HG03571 (cell line): Measurements from ENCODE around the gene OR2A1.
"Not testable (repeated sequence)": the region's sequence is repeated elsewhere in the genome, so short reads cannot be mapped to it uniquely, and the experiment has no call there.

Experiments
- ATAC-seq: cut with Tn5 transposase; IDR thresholded peaks from one replicate; pipeline ENCODE4 v1.9.1; 2021; ENCODE audit not compliant: unreplicated experiment

The OR2A1 gene

GRCh38 chr7:144323359-144323758, 11.1 kb downstream of the OR2A1 start:
- not testable (repeated sequence) for ATAC-seq

GRCh38 chr7:144325868-144326267, 13.6 kb downstream of the OR2A1 start:
- ATAC-seq: not testable (repeated sequence)

GRCh38 chr7:144330044-144330443, 17.8 kb downstream of the OR2A1 start:
- not testable (repeated sequence) for ATAC-seq

GRCh38 chr7:144331221-144331995, 19.2 kb downstream of the OR2A1 start:
- not testable (repeated sequence) for ATAC-seq

GRCh38 chr7:144331996-144332288, 19.7 kb downstream of the OR2A1 start:
- not testable (repeated sequence) for ATAC-seq

- ATAC-seq: peak; percentile 35
These were observed 36.4 kb downstream of the OR2A1 start for GRCh38 chr7:144348625-144349024.

GRCh38 chr7:144351667-144352066, 39.4 kb downstream of the OR2A1 start:
- ATAC-seq: not testable (repeated sequence)

- ATAC-seq: peak; percentile 77
These were observed 43.1 kb downstream of the OR2A1 start, which contains the start of gene ARHGEF5 for GRCh38 chr7:144355176-144355822. Gene ARHGEF5 (plus strand): TSS chr7:144355402. CDS start chr7:144362670, 7,268 bp downstream.

GRCh38 chr7:144356185-144356584, 44.0 kb downstream of the OR2A1 start:
- ATAC-seq: not testable (repeated sequence)

- ATAC-seq: not testable (repeated sequence)
These were observed 44.6 kb downstream of the OR2A1 start for GRCh38 chr7:144356860-144357259.

GRCh38 chr7:144362061-144362460, 49.8 kb downstream of the OR2A1 start:
- ATAC-seq: not testable (repeated sequence)

- not testable (repeated sequence) for ATAC-seq
These were observed 53.3 kb downstream of the OR2A1 start for GRCh38 chr7:144365523-144365922.

GRCh38 chr7:144367250-144367649, 55.0 kb downstream of the OR2A1 start:
- not testable (repeated sequence) for ATAC-seq

GRCh38 chr7:144369221-144369620, 57.0 kb downstream of the OR2A1 start:
- ATAC-seq: not testable (repeated sequence)
